Measurements from ENCODE around the gene ROS1.

GRCh38 chr6:117467876-117468275 is 42.1 kb upstream of the ROS1 start:
- TF ChIP-seq GATA2 (IDR thresholded peaks at IDR 0.05; ENCODE audit: low read depth, low read length) (no peak), GATA3 (IDR thresholded peaks at IDR 0.05; ENCODE audit: low read depth, low read length) (no peak)

Data from SH-SY5Y (cell line).